Hepatic stellate cell (primary cell): ENCODE results near the gene GNG8.
A peak's percentile ranks its signal among the peaks of the same experiment; 100 is the strongest.
"Not testable (repeated sequence)": the region's sequence is repeated elsewhere in the genome, so short reads cannot be mapped to it uniquely, and the experiment has no call there.

Experiments
- DNase-seq: peaks from one replicate; pipeline ENCODE4 v3.0.0; 2011; ENCODE audit warnings: low spot score

Gene GNG8

GRCh38 chr19:46646402-46646801 is 10.4 kb upstream of the GNG8 start:
- no peak for DNase-seq

- no peak for DNase-seq
Measured at GRCh38 chr19:46644720-46645119, 8.7 kb upstream of the GNG8 start.

- DNase-seq, result no peak
Measured at GRCh38 chr19:46640656-46641055, 4.7 kb upstream of the GNG8 start.

- DNase-seq, result peak; percentile 83
Measured at GRCh38 chr19:46639358-46640182, 3.6 kb upstream of the GNG8 start.

- DNase-seq, result no peak
Measured at GRCh38 chr19:46637224-46637623, 1.2 kb upstream of the GNG8 start.

- DNase-seq, result no peak
Measured at GRCh38 chr19:46634656-46635218, 1.3 kb downstream of the GNG8 start.

- DNase-seq, result peak; percentile 81
Measured at GRCh38 chr19:46634045-46634655, 1.9 kb downstream of the GNG8 start.

- no peak for DNase-seq
Measured at GRCh38 chr19:46633130-46633529, 2.9 kb downstream of the GNG8 start.

- DNase-seq, result no peak
Measured at GRCh38 chr19:46631481-46631880, 4.5 kb downstream of the GNG8 start.

- no peak for DNase-seq
Measured at GRCh38 chr19:46630586-46631205, 5.3 kb downstream of the GNG8 start.

- DNase-seq, result no peak
Measured at GRCh38 chr19:46629546-46630025, 6.4 kb downstream of the GNG8 start.

GRCh38 chr19:46628970-46629369 is 7.0 kb downstream of the GNG8 start:
- DNase-seq, result not testable (repeated sequence)

GRCh38 chr19:46626446-46626845 is 9.6 kb downstream of the GNG8 start:
- no peak for DNase-seq

- no peak for DNase-seq
Measured at GRCh38 chr19:46625731-46626130, 10.3 kb downstream of the GNG8 start.

- DNase-seq, result peak; percentile 93
Measured at GRCh38 chr19:46624958-46625661, 10.9 kb downstream of the GNG8 start, which contains the start of gene PTGIR. Gene PTGIR, minus strand, starts transcription at chr19:46625089. Its CDS starts 864 bp downstream, at chr19:46624225.

- no peak for DNase-seq
Measured at GRCh38 chr19:46623915-46624502, 12.0 kb downstream of the GNG8 start.

GRCh38 chr19:46622118-46622446 is 13.9 kb downstream of the GNG8 start:
- DNase-seq, result no peak

GRCh38 chr19:46621191-46622117 is 14.5 kb downstream of the GNG8 start:
- no peak for DNase-seq

GRCh38 chr19:46620716-46621115 is 15.3 kb downstream of the GNG8 start:
- peak; percentile 85 for DNase-seq

- no peak for DNase-seq
Measured at GRCh38 chr19:46620267-46620666, 15.7 kb downstream of the GNG8 start.
